Cortex of kidney (tissue), 1 donor: Measurements from ENCODE around the gene SLC1A3.

Source experiments
- DNase-seq: peaks from one replicate; lab custom pipeline; 2025; lab: John Stamatoyannopoulos, UW

Gene SLC1A3

GRCh38 chr5:36655161-36655560 lies 48.8 kb downstream of the SLC1A3 start:
- no peak for DNase-seq

DNA sequence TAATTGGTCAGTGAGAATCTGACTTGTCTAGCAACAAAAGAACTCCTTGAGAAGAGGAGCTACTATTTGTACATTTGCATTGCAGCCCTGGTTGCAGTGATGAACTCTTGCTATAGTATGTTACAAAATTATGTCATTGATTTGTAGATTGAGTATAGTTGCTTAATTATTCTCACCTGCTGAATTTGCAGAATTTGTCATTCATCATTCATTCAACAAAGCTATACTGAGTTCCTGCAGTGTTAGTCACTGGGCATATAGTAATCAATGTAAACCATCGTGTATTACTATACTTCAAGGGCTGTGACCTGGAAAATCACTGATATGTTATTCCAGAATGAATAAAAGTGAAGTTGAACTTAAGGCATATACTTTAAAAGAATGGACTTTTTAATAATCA lies 50.1 kb downstream of the SLC1A3 start:
- no peak for DNase-seq

DNA sequence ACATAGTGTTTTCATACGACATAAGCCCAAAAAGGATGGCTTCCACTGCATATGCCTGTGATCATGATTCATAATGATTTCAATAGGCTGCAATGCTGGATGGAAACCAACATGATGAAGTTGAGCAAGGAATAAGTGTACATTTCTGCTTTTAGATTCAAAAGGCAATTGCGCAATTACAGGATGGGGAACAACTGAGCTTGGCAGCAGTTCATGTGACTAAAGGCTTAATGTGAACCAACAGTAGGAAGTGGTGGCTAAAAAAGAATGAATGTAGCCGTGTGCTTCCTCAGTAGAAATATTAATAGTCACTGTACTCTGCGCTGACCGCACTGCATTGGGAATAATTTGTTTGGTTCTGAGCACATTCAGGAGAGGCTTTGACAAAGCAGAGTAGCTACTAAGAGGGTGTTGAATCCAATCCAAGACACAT lies 51.2 kb downstream of the SLC1A3 start:
- DNase-seq, result no peak

DNA sequence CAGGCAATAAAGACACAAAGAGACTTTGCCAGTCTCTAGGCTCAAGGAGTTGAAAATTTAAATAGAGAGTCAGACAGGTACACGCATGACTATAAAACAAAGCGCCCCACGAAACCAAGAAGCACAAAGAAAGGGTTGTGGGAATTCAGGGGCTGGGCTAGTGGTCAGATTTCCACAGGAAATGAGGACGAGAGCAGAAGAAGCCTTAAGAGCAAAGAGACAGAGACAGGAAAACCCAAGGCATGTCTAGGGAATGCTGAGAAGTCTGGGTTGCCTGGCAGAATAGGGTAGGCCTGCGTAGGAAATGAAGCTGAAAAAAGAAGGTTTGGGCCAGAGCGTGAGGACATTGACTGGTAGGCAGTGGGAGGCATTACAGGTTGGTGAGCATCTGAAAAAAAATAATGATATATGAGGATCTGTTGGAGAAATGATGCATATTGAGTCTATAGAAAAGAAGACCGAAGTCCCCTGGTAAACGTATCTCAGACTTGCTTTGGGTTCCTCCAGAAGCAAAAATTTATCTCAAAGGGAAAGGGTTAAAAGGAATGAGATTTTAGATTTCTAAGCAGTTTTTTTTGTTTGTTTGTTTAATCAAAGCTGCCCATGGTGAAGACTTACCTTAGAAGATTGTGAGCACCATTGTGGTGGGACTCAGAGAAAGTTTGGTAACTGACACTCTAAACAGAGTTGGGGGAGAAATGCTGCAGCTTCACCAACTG lies 51.8 kb downstream of the SLC1A3 start:
- no peak for DNase-seq

GRCh38 chr5:36659411-36659810 lies 53.0 kb downstream of the SLC1A3 start:
- DNase-seq, result no peak

GRCh38 chr5:36660397-36661049 lies 54.1 kb downstream of the SLC1A3 start:
- no peak for DNase-seq

DNA sequence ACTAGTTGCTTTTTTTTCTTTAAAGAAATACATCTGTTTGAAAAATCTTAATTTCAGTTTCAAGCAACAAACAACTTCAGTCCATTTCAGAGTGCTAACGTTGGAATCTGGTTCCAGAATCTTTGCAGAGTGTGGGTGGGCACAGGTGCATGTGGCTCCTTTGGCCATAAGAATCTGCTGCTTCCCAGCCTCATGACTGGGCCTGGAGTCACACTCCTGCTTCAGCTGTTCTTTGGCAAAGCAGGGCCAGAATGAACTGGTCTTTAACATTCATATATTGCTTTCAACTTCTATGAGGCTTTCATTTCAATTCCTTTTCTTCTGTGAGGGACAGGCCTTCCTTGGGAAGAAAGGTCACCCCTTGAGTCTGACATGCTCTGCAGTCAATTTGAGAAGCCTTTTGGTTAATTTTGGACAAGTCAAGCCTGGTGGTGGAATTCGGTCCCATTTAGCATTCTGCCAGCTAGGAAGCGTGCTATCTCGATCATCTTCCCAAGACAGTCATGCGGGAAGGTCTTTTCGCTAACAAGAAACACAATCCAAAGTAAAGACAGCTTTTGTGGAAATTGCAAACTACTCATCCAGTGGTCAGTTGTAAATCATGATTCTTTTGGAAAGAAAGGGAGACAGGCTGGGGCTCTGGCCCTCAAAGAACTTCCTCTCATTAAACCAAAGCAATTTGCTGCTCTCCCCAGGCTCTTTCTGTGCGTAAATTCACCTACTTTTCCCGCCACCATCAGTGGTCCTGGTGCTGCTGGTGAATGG lies 55.2 kb downstream of the SLC1A3 start:
- DNase-seq, result no peak

GRCh38 chr5:36662291-36662851 lies 56.0 kb downstream of the SLC1A3 start:
- no peak for DNase-seq

DNA sequence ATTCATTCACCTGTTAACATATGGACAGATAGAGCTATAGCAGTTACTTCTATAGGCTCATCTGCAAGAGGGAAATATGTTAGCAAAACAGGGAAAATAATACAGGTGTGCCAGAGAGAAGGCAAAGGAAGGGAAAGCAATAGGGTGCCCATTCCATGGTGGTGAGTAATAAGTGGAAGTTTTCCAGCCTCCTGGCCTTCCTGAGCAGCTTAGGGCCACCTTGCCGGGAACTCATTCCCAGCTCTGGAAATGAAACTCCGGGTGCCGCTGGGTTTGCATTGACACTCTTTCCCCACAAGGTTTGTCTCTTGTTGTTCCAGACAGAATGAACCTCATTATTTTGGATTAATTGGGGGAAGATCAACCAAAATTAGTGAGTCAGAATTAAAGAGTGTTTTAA lies 58.4 kb downstream of the SLC1A3 start:
- DNase-seq, result no peak

DNA sequence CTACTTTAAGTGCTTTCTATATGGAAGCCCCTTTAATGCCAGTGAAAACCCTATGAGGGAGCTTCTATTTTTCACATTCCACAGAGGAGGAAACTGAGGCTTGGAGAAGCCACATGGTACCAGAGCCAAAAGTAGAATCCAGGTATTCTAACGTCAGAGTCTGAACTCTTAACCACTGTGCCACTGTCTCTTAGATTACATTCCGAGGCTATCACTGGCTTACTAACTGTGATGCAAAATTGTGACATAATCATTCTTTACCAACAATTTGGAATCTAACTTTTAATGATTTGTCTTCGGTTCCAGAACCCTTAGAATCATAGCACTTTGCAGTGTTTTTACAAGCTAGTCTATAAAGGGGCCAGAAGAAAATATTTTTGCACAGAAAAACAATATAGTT lies 59.2 kb downstream of the SLC1A3 start:
- DNase-seq, result no peak

DNA sequence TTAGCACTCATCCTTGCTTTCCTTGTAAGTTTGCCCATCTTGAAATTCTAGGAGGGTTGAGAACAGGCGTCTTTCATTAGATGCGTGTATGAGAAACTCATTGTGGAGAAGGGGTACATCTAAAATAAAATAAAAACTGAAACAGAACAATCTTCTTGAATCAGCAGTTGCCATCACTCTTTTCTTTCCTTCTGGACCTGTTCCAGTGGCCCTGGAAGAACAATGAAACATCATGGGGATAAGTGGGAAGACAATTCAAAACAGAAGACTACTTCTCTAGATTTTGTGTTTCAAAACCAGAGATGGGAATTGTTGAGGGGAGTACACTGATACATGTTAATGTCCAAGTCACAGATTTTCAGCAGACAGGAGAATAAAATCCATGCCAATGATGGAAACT lies 59.9 kb downstream of the SLC1A3 start:
- no peak for DNase-seq

GRCh38 chr5:36666986-36667385 lies 60.6 kb downstream of the SLC1A3 start:
- no peak for DNase-seq

DNA sequence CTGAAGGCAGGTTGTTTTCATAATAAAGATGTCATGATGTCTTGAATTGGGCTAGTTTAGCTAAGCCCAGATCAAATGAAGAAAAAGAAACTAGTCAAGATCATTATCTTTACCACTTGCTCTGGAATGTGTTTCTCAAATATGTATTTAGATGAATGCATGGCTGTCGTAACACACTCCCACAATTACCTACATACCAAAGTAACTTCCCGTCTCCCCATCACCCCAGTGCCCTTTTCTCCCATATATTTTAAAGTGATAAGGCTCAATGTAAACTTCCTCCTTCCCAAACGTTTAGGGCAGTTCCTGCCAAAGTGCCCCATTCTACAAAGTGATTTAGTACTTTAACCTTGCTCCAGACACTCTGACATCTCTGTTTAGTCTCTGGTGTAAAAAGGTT lies 61.4 kb downstream of the SLC1A3 start:
- DNase-seq, result no peak

- no peak for DNase-seq
These were observed 62.7 kb downstream of the SLC1A3 start for GRCh38 chr5:36669015-36669651.

GRCh38 chr5:36670548-36670947 lies 64.1 kb downstream of the SLC1A3 start:
- no peak for DNase-seq

DNA sequence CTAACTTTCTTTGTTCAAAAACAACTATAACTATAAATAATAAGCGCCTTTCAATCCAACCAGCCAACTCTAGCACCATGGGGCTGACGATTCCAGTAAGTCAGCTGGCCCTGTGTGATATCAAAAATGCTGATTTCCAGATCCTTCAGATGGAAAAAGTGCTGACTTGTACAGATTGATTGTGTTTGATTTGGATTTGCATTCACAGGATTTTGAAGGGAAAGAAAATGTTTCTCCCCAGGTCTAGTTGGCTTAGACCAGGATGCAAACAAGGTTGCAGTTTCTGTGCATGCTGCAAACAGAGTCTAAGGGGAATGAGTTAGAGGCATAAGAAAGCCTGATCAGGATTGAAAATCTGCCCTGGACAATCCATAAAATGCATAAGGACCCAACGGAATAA lies 68.9 kb downstream of the SLC1A3 start:
- no peak for DNase-seq

- no peak for DNase-seq
These were observed 73.0 kb downstream of the SLC1A3 start for GRCh38 chr5:36679221-36679989.

DNA sequence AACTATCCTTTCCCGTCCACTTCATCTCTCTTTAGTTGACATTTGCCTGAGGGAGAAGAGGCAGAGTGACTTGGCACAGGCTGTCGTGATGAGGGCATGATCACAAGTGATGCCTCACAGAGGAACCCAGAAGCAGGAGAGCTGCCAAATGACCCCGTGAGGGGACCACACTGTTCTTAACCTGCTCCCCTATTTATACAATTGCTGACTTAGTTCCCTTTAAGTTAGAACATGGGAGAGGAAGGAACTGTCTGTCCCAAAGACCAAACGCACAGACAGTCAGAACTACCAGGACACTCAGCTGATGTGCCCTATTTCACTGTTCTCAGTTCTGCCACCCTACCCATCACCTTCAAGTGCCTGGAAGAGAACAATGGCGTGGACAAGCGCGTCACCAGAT lies 73.7 kb downstream of the SLC1A3 start:
- no peak for DNase-seq

- no peak for DNase-seq
These were observed 75.3 kb downstream of the SLC1A3 start for GRCh38 chr5:36681711-36682110.

DNA sequence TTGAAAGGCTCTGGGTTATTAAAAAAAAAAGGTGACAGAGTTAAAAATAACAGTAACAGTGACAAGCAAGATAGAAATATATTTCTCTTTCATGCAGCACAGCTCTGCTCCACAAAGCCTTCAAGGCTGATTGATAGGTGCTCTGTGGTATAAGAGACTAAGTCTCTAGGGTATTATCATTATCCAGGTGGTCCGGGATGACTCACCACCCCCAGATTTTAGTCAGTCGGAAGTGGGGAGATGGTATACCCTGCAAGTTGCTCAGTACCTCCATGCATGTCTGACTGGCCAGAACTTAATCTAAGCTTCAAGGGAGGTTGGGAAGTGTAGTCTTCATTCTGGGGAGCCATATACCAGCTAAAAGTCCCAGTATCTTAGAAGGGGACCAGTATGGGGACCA lies 76.1 kb downstream of the SLC1A3 start:
- DNase-seq, result no peak

- no peak for DNase-seq
These were observed 77.5 kb downstream of the SLC1A3 start for GRCh38 chr5:36683821-36684434.
